HG03457 (cell line): Measurements from ENCODE around the gene ITGA1.
"Not testable (repeated sequence)": the region's sequence is repeated elsewhere in the genome, so short reads cannot be mapped to it uniquely, and the experiment has no call there.

ENCODE experiments used
- ATAC-seq: cut with Tn5 transposase; IDR thresholded peaks from one replicate; pipeline ENCODE4 v1.9.1; 2021; ENCODE audit warnings: moderate number of reproducible peaks; ENCODE audit not compliant: unreplicated experiment

The ITGA1 gene

DNA sequence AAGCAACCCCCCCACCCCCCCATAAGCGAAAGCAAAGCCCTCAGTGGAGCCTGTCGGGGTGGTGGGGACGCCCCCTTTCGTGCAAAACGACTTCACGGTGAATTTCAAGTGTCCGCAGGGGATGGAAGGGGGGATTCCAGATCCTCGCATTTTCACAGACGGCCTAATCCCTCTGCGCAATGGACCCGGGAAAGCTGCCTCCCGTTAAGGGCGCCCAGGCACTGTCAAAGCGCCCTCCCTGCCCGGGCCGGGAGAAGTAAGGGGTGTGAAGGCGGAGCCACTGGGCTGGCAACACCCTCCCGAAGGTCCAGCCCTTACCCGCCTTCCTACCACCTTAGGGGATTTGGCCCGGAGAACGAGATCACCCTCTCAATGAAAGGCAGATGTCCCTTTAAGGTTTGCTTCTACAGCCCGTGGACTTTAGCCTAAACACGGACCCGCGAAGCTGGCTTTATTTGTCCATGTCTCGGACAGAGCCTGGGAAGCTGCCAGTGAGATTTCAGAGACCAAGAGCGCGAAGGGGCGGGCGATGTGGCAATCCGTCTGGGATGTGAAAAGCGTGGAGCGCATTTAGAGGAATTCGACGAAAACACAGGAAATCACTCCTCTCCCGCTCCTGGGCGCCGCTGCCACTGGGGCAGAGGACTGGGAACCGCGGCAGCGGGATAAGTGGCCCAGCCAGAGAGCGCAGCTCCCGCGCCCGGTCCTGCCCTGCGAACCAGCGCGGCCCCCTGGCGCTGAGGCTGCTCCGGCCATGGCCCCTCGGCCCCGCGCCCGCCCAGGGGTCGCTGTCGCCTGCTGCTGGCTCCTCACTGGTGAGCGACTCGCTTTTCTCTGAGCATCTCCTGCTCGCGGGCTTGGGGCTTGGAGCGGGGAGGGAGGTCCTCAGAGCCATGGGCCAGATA lies at the start of gene ITGA1, which contains the start of gene PELO:
Gene ITGA1 (plus strand): TSS at position 317 of the 905 bp plus-strand sequence. CDS start 438 bp downstream, at position 755.
Gene PELO (plus strand): TSS at position 317 of the 905 bp plus-strand sequence. CDS start 12,479 bp downstream, outside the sequence.
- ATAC-seq, result peak; percentile 83

DNA sequence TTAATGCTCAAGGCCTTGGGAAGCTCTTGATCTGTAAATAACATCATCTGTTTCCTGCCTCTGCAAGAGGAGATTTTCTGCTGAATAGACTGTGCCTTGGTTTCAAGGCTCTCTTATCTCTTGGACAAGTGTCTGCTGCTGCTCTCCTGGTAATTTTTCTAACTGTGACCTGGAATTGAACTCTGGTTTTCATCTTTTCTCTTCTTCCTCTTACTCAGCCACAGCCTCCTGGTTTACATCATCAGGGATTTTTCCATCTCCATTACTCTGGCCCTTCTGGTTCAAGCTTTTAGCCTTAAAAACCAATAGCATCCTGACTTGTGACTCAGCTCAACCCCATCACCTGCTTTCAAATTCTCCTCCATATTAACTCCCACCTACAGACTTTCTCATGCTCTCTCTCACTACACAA lies 49.6 kb upstream of the ITGA1 start:
- ATAC-seq, result peak; percentile 80

GRCh38 chr5:52740007-52740406 lies 47.7 kb upstream of the ITGA1 start:
- ATAC-seq, result no peak

DNA sequence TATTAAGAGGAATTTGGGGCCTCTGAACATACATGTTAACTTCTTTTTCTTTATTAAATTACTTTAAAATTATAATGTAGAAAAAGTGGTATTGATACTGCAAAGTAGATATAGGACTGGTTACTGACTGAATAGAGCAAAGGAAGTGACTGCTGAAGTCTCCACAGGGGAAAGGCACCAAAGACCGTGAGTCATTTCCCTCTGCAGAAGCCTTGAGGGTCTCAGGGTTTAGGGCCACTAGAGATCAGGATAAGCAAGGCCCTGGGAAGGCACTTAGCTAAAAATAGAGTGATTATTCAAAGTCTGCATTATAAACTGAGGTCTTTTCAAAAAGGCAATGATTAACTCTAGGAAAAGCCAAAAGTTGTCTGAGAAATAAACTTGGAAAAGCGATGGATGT lies 44.7 kb upstream of the ITGA1 start:
- ATAC-seq, result no peak

DNA sequence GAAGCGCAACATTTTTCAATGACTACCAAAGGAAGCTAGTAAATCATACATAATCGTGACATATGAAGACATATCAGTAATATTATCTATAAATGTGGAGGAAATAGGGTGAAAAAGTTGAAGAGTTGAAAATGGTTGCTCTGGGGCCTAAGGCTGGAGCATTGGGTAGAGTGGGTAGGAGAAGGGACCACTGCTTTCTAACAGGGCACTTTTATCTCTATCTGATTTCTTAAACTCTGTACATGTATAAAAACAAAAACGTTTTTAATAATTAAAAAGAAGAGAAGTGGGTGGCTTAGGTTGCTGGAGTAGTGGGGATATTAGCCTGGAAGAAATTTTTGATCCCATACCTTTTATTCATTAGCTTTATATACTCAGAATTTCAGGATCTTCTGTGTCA lies 44.2 kb upstream of the ITGA1 start:
- ATAC-seq, result no peak

DNA sequence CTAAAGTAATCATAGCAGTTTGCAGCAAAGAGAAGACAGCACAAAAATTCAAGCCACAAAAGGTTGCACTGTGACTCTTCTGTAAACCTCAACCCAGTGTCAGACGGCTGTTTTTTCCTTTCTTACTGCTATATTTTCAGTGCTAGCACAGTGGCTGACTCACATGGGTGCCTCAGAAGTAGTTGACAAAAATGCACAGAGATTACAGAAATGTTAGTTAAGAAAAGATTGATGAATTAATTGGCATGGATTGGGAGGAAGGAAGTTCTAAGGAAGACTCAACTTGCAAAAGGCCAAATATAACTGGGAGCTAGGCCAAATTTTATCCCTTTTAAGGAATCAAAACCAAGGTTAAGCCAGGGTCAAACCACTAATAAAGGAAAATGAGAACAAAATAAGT lies 43.7 kb upstream of the ITGA1 start:
- peak; percentile 61 for ATAC-seq

- not testable (repeated sequence) for ATAC-seq
Observed at GRCh38 chr5:52744867-52745458, 42.8 kb upstream of the ITGA1 start.

DNA sequence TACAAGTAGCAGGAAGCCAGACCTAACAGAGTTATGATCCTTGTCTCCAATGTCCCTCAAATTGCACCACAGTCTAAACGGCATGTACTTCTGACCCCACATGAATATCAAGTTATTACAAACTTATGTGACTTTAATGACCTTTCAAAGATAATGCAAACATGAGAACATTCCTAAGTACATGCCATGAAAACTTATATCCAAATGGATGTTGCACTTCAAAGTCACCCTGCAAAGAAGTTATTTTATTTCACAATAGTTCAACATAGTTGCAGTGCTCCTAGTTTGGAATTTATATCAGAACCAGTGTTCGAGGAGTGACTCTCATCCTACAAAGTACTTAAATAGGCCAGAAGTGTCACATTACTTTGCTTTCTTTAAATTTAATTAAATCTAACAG lies 41.2 kb upstream of the ITGA1 start:
- ATAC-seq, result no peak

DNA sequence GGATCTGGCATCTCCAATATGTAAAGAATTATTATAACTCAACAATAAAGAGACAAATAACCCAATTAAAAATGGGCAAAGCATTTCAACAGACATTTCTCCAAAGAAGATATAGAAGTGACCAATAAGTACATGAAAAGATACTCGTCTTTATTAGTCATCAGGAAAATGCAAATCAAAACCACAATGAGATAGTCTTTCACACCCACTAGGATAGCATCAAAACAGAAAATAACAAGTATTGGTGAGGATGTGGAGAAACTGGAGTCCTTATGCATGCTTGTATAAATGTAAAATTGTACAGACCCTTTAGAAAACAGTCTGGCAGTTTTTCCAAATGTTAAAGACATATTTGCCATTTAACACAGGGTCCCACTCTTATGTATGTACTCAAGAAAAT lies 39.1 kb upstream of the ITGA1 start:
- ATAC-seq, result peak; percentile 52

DNA sequence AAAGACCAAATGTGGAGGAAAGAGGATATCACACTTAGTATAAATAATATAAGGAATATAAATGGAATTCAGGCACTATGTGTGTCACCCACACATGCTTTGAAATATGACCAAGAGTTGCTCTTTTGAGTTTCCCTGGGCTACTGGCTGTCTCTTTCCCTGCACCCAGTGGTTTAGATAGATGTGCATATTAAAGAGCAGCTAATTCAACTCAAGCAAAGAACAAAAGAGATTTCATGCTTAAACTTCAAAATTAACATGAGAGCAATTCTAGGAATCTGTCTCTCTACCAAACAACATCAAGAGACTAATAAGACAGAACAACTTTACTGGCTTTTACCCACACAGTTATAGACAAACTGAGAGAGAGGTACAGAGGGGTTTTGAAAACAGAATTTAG lies 38.0 kb upstream of the ITGA1 start:
- ATAC-seq, result no peak

DNA sequence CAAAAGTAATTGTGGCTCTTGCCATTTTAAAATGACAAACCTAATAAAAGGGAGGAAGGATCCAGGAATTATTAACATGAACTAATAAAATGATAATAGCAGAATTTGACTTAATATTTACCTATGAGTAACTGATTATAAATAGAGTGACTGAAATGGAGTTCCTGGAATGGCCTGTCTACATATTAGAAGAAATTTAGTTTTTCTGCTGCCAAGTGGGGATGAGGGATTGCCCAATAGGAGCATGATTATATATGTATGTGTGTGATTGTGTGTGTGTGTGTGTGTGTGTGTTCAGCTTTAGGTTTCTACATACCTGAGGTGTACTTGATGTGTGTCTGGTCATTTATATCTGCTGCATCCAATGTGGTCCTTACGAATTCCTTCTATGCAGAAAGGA lies 36.6 kb upstream of the ITGA1 start:
- ATAC-seq, result no peak

- ATAC-seq, result no peak
Observed at GRCh38 chr5:52754051-52754450, 33.7 kb upstream of the ITGA1 start.

DNA sequence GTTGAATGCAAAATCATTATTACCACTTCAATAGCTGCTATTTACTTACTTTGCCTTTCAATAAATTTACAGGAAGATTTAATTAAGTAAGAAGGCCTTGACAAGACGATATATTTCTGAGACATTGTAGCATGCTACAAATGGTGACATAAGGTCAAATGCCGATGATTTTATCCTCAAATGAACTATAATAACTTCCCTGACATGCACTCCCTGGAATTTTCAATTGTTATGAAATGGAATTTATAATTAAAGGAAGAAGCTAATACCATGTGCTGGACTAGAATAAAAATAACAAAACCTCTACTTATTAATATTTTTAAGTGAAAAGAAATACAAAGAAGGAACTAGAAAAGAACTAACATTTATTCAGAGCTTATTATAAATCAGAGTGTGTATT lies 30.2 kb upstream of the ITGA1 start:
- no peak for ATAC-seq

GRCh38 chr5:52758014-52758413 lies 29.7 kb upstream of the ITGA1 start:
- ATAC-seq, result no peak

DNA sequence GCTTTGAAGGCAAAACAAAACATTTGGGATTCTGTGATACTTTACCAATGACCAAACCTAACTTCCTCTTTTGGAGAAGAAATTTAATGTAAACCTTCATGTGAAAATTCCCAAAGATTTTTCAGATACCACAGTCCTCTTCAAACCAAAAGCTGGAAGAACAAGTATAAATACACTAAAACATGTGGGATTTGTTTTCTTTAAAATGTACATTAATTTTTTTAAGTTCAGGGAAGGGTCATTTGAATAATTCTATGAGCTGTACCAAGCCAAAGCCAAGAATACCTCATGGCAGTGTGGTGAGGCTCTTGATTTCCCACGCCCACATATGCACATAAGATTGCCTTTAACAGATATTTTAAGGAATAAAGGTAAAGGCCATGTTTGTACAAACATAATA lies 28.4 kb upstream of the ITGA1 start:
- ATAC-seq, result no peak

DNA sequence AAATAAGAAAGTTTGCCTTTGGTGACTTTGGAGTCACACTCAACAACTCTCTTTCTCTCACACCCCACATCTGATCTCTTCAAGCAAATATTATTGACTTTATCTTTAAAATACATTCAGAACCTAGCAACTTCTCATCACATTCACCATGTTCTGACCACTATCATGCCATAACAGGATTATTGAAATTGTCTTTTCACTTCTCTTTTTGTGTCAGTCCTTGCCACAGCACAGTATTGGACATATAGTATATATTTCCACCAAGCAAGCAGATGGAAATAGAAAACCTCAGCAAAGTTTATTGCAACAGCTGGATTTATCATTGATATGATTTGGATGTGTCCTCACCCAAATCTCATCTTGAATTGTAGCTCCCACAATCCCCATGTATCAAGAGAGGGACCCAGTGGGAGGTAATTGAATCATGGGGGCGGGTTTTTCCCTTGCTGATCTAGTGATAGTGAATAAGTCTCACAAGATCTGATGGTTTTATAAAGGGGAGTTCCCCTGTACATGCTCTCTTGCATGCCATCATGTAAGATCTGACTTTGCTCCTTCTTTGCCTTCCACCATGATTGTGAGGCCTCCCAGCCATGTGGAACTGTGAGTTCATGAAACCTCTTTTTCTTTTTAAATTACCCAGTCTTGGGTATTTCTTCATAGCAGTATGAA lies 26.9 kb upstream of the ITGA1 start:
- no peak for ATAC-seq

DNA sequence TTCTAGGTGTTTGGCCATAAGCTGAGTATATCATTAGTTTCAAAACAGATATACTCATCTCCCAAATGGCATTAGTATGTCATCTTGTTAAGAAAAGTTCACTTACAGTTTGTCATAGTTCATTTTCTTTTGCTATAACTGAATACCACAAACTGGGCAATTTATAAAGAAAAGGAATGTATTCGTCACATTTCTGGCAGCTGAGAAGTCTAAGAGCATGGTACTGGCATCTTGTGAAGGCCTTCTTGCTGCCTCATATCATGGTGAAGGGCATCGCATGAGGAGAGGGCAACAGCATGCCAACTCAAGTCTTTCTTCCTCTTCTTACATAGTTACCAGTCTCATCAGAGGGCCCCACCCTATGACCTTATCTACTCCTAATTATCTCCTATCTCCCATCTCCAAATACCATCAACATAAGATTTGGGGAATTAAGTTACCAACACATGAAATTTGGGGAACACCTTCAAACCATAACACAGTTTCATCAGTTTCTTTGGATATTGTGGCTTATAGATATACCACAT lies 20.4 kb upstream of the ITGA1 start:
- no peak for ATAC-seq

DNA sequence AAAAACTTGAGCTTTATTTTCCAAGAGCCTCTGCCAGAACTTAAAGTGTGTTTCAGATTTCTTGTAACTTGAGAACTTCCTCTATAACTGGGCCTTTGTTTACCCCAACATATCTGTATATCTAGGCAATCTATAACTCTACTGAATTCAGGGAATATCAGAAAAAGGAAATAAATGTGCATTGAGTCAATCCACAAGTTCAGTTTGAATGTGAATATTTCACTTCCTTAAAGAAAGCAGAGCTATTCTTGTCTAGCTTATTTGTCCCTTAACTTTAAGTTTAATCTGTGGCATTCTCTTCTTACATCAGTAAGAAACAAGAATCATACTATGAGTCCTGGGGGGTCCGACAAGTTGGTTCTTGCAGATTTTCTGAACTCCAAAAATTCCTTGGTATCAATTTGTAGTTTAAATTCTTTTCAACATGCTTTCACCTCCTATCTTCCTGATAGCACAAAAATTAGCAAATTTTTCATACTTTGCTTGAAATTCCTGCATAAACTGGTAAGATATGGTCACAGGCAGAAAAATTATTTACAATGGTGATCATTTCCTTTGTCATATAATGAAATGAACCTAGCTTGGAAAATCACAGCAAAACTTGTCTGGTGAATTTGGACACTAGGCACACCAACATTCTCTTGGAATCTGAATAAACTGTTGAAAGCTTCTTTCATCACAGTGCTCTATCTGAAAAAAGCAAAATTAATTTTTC lies 19.8 kb upstream of the ITGA1 start:
- ATAC-seq, result no peak

- ATAC-seq, result no peak
Observed at GRCh38 chr5:52769061-52769460, 18.7 kb upstream of the ITGA1 start.

- ATAC-seq, result no peak
Observed at GRCh38 chr5:52770287-52770939, 17.3 kb upstream of the ITGA1 start.
